Erythroblast (primary cell): ENCODE results near the gene ACP4.
A peak's percentile ranks its signal among the peaks of the same experiment; 100 is the strongest.

Experiments
- GATA1 ChIP-seq: IDR thresholded peaks from 2 replicates; pipeline ENCODE4 v1.6.1; 2011; ENCODE audit warnings: low read depth, mild to moderate bottlenecking, control low read depth, low read length, moderate library complexity
- POLR2A ChIP-seq: IDR thresholded peaks from 2 replicates; pipeline ENCODE4 v1.6.1; 2011; ENCODE audit warnings: mild to moderate bottlenecking, low read length

DNA sequence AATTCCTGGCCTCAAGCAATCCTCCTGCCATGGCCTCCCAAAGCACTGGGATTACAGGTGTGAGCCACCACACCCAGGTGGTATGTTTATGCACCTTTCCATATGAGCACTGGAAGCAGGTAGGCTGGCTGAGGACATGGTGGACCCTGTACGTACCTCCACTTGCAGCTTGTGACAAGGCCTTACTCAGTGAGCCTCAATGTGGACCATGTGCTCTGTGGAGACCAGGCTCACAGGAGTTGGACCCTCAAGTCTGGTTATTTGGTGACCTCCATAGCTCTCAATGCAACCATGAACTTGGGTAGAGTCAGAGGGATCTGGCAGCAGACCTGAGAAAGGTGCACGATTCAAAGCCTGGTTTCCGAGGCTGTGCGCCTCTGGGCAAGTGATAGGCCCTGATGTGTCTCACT, 5.5 kb downstream of the ACP4 start:
- TF ChIP-seq POLR2A (peak; percentile 38), GATA1 (no peak)
